ENCODE measurements around the gene ZNF653.

ZNF653 gene

DNA sequence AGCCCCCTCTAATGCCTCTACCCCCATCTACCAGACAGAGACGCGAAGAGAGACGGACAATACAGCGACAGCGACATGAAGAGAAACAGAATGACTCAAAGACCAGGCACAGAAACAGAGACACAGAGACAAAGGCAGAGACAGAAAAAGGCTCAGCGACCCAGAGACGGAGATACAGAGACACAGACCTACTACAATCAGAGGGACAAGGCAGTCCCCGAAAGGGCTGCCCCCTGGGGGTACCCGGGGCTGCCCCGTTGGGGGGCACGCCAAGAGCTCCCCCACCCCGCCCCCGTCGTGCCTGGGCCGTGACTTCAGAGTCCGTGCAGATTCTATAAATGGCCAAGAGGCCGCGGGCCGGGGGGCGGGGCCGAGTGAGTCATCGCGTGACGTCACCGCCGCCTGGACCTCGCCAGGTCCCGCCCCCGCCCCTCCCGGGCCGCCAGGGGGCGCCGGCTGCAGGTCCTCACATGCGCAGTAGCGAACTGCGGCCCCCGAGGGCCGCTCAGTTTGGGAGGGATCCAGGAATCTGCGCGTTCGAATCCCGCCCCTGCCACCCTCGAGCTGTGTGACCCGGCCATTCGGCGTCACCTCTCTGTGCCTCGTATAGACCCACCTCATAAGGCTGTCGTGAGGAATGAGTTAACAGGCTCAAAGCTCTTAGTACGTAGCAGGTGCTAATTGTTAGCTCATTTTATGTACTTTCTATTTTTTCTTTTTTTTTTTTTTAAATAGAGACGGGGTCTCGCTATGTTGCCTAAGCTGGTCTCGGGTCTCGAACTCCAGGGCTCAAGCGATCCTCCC, 30.4 kb upstream of the ZNF653 start:
- TF ChIP-seq, protein P1, sequence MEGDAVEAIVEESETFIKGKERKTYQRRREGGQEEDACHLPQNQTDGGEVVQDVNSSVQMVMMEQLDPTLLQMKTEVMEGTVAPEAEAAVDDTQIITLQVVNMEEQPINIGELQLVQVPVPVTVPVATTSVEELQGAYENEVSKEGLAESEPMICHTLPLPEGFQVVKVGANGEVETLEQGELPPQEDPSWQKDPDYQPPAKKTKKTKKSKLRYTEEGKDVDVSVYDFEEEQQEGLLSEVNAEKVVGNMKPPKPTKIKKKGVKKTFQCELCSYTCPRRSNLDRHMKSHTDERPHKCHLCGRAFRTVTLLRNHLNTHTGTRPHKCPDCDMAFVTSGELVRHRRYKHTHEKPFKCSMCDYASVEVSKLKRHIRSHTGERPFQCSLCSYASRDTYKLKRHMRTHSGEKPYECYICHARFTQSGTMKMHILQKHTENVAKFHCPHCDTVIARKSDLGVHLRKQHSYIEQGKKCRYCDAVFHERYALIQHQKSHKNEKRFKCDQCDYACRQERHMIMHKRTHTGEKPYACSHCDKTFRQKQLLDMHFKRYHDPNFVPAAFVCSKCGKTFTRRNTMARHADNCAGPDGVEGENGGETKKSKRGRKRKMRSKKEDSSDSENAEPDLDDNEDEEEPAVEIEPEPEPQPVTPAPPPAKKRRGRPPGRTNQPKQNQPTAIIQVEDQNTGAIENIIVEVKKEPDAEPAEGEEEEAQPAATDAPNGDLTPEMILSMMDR (conservative IDR thresholded peaks at IDR 0.05; ENCODE audit: low read depth, low read length) = peak; percentile 77
- H3K4me3 ChIP-seq (ENCODE audit: low read length) = peak overlapping the region; percentile 35
- peak; percentile 39 for DNase-seq (ENCODE audit: low read depth)

DNA sequence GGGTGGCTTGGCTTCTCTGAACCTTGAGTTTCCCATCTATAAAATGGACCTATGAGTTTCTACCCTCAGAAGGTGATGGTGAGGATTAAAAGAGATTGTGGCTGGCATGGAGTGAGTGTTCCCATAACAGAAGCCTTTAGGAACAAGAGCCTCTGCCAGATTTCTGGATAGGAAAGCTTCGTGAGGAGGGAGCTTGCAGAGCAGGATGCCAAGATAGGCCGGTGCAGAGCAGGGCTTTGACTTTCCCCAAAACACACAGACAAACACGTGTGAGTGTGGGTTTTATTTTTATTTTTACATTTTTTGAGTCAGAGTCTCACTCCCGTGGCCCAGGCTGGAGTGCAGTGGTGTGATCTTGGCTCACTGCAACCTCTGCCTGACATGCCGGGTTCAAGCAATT, 29.3 kb upstream of the ZNF653 start:
- H3K4me3 ChIP-seq (ENCODE audit: low read length) = no peak overlapping the region
- TF ChIP-seq, protein P1 (conservative IDR thresholded peaks at IDR 0.05; ENCODE audit: low read depth, low read length) = no peak
- no peak for DNase-seq (ENCODE audit: low read depth)

- DNase-seq (ENCODE audit: low read depth) = no peak
- TF ChIP-seq, protein P1 (conservative IDR thresholded peaks at IDR 0.05; ENCODE audit: low read depth, low read length) = no peak
Measured at GRCh38 chr19:11534538-11534937, 28.9 kb upstream of the ZNF653 start.

DNA sequence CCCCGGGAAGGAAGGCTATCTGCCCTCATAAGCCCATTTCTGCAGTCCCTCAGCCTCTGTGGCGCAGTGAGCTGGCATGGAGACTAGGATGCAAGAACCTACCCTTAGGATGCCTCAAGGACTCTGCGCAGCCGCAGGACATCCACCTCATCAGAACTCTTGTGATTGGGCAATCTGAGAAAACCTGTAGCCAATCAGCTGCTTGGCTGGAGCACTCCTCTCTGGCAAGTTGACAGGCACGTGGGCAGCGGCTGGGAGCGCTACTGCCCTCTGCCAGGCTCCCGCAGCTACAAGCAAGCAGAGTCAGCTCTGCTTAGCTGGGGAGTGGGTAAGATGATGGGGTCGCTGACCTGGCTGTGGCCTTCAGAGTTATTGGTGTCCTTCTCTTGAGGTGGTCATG, 24.8 kb upstream of the ZNF653 start:
- TF ChIP-seq, protein P1 (conservative IDR thresholded peaks at IDR 0.05; ENCODE audit: low read depth, low read length) = peak; percentile 42
- DNase-seq (ENCODE audit: low read depth) = peak; percentile 51
- H3K4me3 ChIP-seq (ENCODE audit: low read length) = no peak overlapping the region

More at GRCh38 chr19:11534538-11534937, 28.9 kb upstream of the ZNF653 start:
- H3K4me3 ChIP-seq (ENCODE audit: low read length) = no peak overlapping the region

- peak; percentile 96 for DNase-seq (ENCODE audit: low read depth)
- TF ChIP-seq, protein P1 (conservative IDR thresholded peaks at IDR 0.05; ENCODE audit: low read depth, low read length) = no peak
- H3K4me3 ChIP-seq (ENCODE audit: low read length) = peak within 1 kb of the TSS; percentile 94
Measured at GRCh38 chr19:11528551-11529341, 23.1 kb upstream of the ZNF653 start, which contains the start of gene ECSIT. TSS of gene ECSIT (minus strand) at chr19:11529134. CDS start at chr19:11519170, 9,964 bp downstream.

GRCh38 chr19:11519138-11519537, 13.5 kb upstream of the ZNF653 start:
- TF ChIP-seq, protein P1 (conservative IDR thresholded peaks at IDR 0.05; ENCODE audit: low read depth, low read length) = no peak
- no peak overlapping the region for H3K4me3 ChIP-seq (ENCODE audit: low read length)
- no peak for DNase-seq (ENCODE audit: low read depth)
